ENCODE results near the gene UCHL5. TPM values are rescaled to one million over a fixed set of nuclear protein-coding genes. Genes with fewer than 3 reads are reported as not detected.

Gene UCHL5
- total RNA-seq, 1 experiment from 2014 or later = 42.1 TPM

- peaks cover 17 to 20% of the 10 kb centered on the region in 2 experiments for H3K4me1 Mint-ChIP-seq
- no peaks in the 10 kb centered on the region for H3K9me3 ChIP-seq (ENCODE audit: control insufficient read depth, low read depth, low read length)
- H3K23me2 ChIP-seq (ENCODE audit: insufficient read length, low read depth, low read length, poor library complexity, severe bottlenecking) = peaks cover 12% of the 10 kb centered on the region
- H3K9ac ChIP-seq (ENCODE audit: extremely low read depth, insufficient read length, low read length) = no peak overlapping the region
- no peak overlapping the region for H3K27ac Mint-ChIP-seq
- no peak overlapping the region for H3K18ac ChIP-seq (ENCODE audit: insufficient read length, low read depth, low read length)
- H2BK20ac ChIP-seq (ENCODE audit: low read depth, low read length, poor library complexity, severe bottlenecking) = no peak overlapping the region
- H3K23ac ChIP-seq (ENCODE audit: insufficient read length, low read depth, low read length) = no peak overlapping the region
- no peaks in the 10 kb centered on the region; the same call in 1 of the 2 replicates for H3K4me1 ChIP-seq (ENCODE audit: insufficient read depth, low read length)
- H3K79me1 ChIP-seq (ENCODE audit: insufficient read depth, low read depth, low read length, poor library complexity, severe bottlenecking) = peaks cover 2% of the 10 kb centered on the region
- no peak overlapping the region for H2BK120ac ChIP-seq (ENCODE audit: low read depth, low read length, poor library complexity, severe bottlenecking)
- no peak overlapping the region for H4K5ac ChIP-seq (ENCODE audit: insufficient read length, low read depth, low read length)
- no peak overlapping the region for H2AK5ac ChIP-seq (ENCODE audit: insufficient read length, low read length)
- no peak overlapping the region for H2BK5ac ChIP-seq (ENCODE audit: insufficient read length, low read length)
- TF ChIP-seq, protein P1, sequence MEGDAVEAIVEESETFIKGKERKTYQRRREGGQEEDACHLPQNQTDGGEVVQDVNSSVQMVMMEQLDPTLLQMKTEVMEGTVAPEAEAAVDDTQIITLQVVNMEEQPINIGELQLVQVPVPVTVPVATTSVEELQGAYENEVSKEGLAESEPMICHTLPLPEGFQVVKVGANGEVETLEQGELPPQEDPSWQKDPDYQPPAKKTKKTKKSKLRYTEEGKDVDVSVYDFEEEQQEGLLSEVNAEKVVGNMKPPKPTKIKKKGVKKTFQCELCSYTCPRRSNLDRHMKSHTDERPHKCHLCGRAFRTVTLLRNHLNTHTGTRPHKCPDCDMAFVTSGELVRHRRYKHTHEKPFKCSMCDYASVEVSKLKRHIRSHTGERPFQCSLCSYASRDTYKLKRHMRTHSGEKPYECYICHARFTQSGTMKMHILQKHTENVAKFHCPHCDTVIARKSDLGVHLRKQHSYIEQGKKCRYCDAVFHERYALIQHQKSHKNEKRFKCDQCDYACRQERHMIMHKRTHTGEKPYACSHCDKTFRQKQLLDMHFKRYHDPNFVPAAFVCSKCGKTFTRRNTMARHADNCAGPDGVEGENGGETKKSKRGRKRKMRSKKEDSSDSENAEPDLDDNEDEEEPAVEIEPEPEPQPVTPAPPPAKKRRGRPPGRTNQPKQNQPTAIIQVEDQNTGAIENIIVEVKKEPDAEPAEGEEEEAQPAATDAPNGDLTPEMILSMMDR (conservative IDR thresholded peaks at IDR 0.05) = no peak
- no peak overlapping the region for H2AFZ ChIP-seq (ENCODE audit: low read length)
- no peak overlapping the region for H3K4me3 Mint-ChIP-seq
- H3K27me3 Mint-ChIP-seq (ENCODE audit: low read depth) = no peaks in the 10 kb centered on the region
- no peak overlapping the region for H3K14ac ChIP-seq (ENCODE audit: insufficient read depth, low read length)
- H2BK15ac ChIP-seq (ENCODE audit: low read depth, low read length) = no peak overlapping the region
- H4K91ac ChIP-seq (ENCODE audit: insufficient read length, low read depth, low read length) = no peak overlapping the region
- H3K27me3 ChIP-seq (ENCODE audit: insufficient read depth, low read length) = no peaks in the 10 kb centered on the region
- no peak overlapping the region for H3T11ph ChIP-seq (ENCODE audit: low read length)
- peaks cover 24% of the 10 kb centered on the region; the same call in 1 of the 2 replicates for H3K79me2 ChIP-seq (ENCODE audit: insufficient read depth, low read length)
- H3K4me2 ChIP-seq (ENCODE audit: insufficient read depth, insufficient read length, low read length) = no peak overlapping the region
- H3K27ac ChIP-seq (ENCODE audit: insufficient read length, low read depth, low read length) = no peak overlapping the region
- no peak overlapping the region for H3K56ac ChIP-seq (ENCODE audit: insufficient read length, low read depth, low read length)
- H4K20me1 ChIP-seq (ENCODE audit: control insufficient read depth, insufficient read depth, insufficient read length) = no peaks in the 10 kb centered on the region
- no peak overlapping the region for H2BK12ac ChIP-seq (ENCODE audit: insufficient read length, low read depth, low read length)
- H3K36me3 Mint-ChIP-seq (ENCODE audit: insufficient read depth in 1 of 3, low read depth in 3 of 3) = peaks cover 0 to 12% (median 6%) of the 10 kb centered on the region in 3 experiments; a peak in 5 of 7 replicates
- H3K4ac ChIP-seq (ENCODE audit: low read depth, low read length) = no peak overlapping the region
- H4K8ac ChIP-seq (replicated peaks; ENCODE audit: insufficient read length, low read depth, low read length) = no peak overlapping the region
- WGBS (ENCODE audit: extremely low coverage, insufficient read length, low lambda C conversion rate) = no CpG with 5 or more reads among the region's 4 CpGs
- DNase-seq = no peak
- peaks cover 2 to 3% of the 10 kb centered on the region in 2 experiments; a peak in 1 of 5 replicates for H3K9me3 Mint-ChIP-seq
Measured at GRCh38 chr1:193062698-193063463, 3.7 kb upstream of the UCHL5 start.

Measured in H9 (cell line).